MV-4-11 (cell line): Measurements from ENCODE around the gene NUP210L.
"Not testable (repeated sequence)": the region's sequence is repeated elsewhere in the genome, so short reads cannot be mapped to it uniquely, and the experiment has no call there.

Experiments used
- DNase-seq: peaks from one replicate; lab custom pipeline; 2025; lab: John Stamatoyannopoulos, UW

The NUP210L gene

DNA sequence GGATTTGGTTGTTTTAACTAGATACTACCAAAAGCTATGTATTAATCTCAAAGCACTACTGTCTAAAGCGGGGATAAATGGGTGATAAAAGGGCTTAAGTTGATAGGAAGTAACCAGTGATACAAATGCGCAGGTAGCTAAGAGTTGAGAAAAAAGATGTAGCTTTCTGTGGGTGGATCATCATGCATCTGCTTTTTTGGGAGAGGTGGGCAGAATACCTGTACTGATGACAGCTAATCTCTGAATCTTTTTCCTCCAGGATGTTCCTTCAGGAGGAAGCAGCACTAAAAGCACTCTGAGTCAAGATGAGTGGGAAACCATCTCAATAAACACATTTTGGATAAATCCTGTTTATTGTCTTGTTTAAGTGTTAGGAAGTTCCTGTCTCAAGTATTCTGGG lies 163.1 kb downstream of the NUP210L start:
- no peak for DNase-seq

DNA sequence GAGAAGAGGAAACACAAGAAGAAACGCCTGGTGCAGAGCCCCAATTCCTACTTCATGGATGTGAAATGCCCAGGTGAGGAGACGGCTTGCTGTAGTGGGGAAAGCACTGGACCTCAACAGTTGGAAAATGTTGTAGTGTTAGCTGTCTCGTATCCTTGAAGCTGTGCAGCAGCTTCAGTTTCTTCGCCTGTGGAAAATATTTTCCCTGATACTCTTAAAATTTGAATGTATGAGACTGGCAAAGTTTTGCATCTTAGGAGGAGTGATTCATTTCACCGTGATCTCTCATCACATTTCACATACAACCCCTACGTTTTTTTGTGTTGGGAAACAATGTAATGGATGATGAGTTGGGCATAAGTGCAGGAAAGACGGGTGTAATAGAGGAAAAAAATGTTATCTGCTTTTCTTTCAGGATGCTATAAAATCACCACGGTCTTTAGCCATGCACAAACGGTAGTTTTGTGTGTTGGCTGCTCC lies 163.7 kb downstream of the NUP210L start:
- no peak for DNase-seq

DNA sequence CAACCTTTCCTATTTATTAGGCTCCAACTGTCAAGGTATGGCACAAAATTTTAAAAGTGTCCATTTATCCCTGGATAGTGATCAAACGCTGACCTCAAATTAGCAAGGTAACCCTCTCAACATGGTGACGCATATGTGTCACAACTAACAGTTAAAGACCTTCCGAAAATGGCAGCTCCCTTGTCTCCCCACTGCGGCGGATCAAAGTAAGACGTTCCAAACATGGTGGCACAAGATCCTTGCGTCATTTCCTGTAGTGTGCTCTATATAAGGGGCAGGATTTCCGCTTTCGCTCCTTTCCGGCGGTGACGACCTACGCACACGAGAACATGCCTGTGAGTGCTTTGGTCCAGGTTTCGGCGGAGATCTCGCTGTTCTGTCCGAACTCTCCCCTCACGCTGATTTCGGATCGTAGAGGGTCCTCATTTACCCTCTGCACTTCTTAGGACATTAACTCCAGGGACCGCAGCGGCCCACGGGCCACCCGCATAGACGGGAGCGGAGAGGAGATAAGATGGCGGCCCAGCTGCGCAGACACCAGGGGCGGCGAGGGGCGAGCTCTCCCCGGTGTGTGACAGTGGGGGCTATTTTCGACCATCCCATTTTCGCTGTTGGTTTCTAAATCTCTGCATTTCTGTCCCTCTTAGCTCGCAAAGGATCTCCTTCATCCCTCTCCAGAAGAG lies 164.3 kb downstream of the NUP210L start, which contains the start of gene RPS27:
RPS27 (plus strand) TSS at position 295 of the 683 bp plus-strand sequence; CDS start at position 330, 35 bp downstream.
- DNase-seq, result peak; percentile 98

DNA sequence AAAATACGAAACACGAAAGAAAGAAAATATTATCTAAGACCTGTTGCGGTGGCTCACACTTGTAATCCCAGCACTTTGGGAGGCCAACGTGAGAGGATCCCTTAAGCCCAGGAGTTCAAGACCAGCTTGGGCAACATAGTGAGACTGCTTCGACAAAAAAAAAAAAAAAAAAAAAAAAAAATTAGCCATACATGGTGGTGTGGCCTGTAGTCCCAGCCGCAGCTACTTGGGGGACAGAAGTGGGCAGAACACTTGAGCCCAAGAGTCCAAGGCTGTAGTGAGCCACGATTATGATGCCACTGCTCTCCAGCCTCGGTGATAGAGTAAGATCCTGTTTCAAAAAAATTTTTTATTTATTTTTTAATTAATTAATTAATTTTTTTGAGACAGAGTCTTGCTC lies 167.3 kb downstream of the NUP210L start:
- no peak for DNase-seq

DNA sequence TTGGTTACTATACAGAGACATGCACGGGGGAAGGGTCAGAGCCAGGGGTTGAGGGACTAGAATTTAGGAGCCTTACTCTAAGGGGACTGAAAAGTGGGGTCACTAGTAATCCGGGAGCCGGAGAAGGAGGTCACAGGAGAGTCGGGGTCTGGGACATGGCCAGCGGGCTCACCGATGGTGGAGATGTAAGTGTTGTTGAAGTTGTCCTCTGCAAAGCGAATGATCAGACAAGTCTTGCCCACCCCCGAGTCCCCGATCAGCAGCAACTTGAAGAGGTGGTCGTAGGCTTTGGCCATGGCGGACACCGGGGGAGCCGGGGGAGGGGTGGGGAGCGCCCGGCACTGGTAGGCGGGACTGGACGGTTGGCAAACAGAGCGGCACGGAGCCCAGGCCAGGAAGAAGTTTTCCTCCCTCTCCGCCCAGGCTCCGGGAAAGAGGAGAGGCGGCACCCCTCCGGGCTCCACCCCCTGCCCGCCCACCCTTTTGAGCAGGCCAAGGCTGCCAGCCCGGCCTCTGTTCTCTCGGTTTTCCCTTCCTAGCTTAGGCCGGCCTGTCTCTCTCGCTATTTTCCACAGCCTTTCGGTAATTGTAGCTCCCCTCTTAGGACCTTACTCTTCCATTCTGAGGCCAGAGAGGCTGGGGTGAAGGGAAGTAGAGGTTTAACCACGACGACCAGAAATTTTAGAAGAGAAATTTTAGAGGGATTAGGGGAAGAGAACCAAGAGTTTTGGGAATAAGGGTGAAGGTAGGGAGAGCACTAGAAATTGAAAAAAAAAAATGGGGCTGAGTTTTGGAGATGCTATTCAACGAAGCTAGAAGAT lies 168.7 kb downstream of the NUP210L start, which contains the start of gene RAB13:
RAB13 (minus strand) TSS at position 399 of the 821 bp plus-strand sequence; CDS start at position 296, 103 bp downstream.
- DNase-seq, result no peak

DNA sequence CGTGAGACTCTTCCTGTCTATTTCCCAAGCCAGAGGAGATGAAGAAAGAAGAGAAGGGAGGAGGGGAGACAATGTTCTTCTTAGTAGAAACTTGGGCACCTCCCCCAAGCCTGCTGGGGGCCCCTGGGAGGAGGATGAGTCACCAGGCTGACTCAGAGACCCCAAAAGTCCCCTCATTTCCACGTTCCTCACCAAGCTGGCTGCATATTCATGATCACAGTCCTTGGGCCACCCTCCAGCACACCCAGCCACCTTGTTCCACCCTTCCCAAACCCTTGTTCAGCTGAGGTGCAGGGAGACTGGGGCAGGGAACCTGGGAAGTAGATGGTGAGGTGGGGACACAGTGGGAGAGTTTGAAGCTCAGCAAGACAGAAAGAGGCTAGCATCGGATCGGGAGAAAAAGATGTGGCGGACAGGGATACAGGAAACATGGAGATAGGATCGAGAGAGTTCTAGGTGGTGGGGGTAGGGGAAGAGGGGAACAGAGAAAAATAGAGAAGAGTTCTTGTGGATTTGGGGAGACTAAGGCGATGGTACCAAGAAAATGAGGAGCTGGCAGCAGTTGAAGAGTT lies 169.4 kb downstream of the NUP210L start:
- peak; percentile 56 for DNase-seq

DNA sequence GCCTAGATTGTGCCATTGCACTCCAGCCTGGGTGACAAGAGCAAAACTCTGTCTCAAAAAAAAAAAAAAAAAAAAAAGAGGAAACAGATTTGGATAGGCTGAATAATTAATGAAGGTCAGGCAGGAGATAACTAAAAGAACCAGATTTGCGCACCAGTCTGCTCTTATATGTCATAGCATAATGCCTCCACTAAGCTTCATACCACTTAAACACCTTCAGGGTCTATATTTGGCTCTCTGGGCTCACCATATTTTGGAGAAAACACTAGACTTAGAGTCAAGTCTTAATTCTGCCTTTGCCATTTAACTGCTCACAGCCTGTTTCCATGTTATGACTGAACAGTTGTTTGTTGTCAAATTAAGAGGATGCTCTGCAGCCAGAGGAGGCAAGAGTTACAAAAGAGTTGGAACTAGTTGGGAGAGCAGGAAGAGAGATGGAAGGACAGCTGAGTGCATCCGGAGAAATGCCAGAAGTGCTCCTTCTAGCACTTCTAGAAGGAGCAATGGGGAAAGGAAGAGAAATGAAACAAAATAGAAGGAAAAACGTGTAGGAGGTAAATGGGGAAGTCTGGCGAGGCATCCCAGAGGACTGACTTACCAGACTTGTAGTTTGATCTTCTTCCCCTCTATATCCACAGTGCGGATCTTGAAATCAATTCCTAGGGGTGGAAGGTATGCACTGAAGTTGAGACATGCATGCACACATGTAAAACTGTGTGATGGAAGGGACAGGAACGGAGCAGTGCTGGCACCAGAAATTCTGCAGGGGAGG lies 170.6 kb downstream of the NUP210L start:
- no peak for DNase-seq

DNA sequence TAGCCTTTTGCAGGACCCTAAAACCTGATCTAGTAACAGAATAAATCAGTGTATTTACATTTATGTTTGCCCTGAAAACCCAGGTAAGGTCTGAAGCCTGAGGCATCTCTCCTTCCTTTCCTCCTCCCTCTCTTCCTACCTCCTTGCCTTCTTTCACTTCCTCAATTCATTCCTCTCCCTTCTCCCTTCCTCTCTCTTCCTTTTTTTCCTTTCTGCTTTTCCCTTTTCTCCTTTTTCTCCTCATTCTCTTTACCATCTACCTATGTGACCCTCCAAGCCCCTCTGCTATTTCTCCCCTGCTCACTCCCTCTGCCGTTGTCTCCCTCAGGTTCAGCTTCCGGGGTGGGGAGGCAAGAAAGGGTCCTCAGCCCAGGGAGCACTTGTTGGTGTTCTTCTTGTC lies 173.1 kb downstream of the NUP210L start:
- DNase-seq, result not testable (repeated sequence)

DNA sequence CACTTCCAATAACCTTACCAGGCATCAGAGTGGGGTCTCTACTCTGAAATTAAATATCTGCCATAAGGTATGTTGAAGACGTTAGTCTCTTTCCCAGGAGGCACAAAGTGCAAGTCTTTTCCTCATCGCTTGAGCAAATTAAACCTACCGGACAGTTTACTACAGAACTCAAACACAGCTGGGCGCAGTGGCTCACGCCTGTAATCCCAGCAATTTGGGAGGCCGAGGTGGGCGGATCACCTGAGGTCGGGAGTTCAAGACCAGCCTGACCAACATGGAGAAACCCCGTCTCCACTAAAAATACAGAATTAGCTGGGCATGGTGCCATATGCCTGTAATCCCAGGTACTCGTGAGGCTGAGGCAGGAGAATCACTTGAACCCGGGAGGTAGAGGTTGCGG lies 175.8 kb downstream of the NUP210L start:
- not testable (repeated sequence) for DNase-seq

DNA sequence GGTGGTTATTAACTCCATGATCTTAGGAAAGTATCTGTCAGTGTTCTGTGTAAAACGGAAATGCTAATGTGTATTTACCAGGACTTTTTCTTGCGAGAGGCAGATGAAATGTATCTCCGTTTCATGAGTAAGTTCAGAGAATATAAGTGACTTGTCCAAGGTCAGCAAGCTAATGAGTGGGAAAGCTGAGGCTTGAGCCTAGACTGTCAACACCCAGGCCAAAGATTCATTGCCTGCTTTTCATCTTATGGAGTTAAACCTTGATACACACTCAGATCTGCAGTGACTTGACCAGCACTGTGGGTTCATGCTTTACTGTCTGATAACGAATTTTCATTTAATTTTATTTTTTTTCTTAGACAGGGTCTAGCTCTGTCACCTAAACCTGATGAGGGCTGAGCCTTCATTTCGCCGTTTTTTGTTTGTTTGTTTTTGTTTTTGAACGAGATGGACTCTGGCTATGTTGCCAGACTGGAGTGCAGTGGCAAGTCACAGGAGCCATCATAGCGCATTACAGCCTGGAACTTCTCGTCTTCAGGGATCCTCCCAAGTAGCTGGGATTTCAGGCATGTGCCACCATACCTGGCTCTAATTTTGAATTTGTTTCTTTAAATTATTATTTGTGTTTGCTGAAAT lies 176.5 kb downstream of the NUP210L start:
- no peak for DNase-seq

DNA sequence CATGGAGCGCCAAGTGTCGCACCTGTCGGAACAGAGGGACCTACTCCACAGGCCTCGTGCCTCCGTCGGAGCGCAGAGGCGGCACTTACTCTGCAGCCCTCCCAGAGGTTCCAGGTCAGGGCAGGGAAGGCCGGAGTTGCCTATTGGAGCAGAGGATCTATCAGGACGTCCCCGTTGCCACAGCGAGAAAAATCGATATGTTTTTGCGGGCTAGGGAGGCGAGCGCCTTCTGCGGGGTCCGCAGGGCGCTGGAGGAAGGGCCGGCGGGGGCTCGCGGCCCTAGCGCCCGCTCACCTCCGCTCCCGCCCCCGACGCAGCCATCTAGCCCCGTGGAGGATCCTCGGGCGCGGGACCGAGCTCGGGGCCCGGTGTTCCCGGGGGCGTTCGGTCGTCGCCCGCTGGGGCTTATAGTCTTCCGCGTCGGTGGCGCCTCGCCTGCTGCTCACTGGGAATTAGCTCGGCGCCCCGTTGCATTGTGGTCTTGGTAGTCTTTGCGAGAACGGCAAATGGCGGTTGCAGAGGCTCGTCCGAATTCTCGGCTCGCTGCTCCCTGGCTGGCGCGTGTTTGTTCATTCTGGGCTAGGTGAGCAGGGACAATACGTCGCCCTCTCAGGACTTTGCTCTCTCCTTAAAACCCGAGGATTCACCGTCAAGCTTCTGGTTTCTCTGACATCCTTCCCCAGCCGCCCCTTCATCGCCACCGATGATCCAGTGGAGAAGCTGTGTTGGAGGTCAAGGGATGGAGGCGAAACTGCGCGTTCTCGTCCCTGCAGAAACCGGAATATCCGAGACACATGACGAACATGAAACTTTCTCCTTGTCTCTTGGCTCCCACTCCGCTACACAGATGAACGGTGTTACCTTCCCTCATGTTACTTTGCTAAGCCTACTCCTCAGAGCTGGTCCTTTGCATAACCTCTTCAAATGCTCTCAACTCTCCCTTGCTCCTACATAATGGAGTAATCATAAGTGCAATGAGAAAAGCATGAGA lies 177.3 kb downstream of the NUP210L start, which contains the start of gene JTB:
JTB (minus strand) TSS at position 425 of the 991 bp plus-strand sequence; CDS start at position 3, 422 bp downstream.
- peak; percentile 71 for DNase-seq

DNA sequence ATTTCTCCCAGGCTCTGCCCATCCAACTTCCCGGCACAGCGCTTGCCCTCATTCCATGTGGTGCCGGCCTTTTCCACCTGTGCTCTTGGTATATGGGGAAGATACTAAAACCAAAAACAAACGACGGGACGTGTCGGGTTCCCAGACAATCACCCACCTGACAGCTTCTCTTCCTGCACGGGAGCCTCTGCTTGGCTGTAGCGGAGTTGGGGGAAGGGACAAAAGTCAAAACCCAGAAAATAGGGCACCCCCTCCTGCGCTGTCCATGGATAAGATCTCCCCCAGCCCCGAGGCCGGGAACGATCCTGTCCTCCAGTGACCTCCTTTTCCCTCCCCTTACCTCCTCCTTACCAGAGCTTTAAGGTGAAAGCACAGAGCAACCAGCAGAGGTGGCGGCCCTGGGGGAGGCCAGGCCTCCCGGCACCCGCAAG lies 178.0 kb downstream of the NUP210L start:
- DNase-seq, result no peak

DNA sequence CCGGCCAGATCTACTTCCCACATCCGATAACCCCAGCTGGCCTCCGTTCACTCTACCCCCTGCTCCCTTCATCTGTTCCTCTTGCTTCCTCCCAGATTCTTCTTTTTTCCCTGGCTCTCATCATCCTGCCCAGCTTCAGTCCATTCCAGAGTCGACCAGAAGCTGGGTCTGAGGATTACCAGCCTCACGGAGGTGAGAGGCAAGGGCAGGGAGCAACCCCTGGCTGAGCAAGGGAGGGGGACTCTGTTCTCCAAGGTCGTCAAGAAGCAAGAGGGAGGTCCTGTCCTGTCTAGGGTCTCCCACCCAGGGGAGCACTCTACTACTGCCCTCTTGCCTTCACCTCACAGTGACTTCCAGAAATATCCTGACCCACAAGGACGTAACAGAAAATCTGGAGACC lies 181.3 kb downstream of the NUP210L start:
- DNase-seq, result no peak

DNA sequence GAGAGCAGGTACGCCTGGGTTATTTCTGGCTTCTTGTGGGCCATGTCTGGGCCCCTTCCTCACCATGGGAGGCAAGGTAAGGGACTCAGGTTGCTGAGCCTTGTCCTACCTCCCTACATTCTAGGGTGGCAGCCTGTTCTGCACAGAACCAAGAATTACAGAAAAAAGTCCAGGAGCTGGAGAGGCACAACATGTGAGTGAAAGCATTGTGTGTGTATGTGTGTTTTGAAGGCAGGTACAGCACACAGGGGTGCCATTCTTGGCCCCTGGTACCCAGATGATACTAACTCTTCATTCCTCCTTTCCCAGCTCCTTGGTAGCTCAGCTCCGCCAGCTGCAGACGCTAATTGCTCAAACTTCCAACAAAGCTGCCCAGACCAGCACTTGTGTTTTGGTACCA lies 181.8 kb downstream of the NUP210L start:
- no peak for DNase-seq

DNA sequence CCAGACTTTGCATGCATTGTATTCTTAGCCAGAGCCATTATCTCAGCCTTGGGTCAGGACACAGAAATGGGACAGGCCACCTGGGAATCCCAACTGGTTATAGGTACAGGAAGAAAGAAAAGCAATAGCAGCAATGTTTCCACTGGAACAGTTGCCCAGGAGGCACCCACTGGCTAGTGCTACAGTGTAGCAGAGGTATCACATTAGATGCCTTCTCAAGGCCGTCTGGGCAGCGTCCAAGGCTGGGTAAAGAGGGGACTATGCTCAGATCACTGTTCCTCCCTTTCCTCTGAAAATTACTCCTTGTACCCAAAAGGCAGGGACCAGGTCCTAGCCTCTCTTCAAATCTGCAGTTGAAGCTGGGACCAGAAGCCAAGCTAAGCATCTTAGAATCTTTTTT lies 184.5 kb downstream of the NUP210L start:
- DNase-seq, result no peak

DNA sequence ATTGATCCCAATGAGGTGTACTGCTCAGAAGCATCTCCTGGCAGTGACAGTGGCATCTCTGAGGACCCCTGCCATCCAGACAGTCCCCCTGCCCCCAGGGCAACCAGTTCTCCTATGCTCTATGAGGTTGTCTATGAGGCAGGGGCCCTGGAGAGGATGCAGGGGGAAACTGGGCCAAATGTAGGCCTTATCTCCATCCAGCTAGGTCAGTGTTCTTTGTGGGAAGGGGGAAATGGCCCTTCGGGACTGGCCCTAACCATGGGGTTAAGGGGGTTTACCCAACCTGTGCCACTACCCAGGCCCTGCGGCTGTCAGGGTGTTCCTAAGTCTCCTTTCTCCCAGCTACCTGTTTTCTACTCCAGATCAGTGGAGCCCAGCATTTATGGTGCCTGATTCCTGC lies 185.9 kb downstream of the NUP210L start:
- no peak for DNase-seq

DNA sequence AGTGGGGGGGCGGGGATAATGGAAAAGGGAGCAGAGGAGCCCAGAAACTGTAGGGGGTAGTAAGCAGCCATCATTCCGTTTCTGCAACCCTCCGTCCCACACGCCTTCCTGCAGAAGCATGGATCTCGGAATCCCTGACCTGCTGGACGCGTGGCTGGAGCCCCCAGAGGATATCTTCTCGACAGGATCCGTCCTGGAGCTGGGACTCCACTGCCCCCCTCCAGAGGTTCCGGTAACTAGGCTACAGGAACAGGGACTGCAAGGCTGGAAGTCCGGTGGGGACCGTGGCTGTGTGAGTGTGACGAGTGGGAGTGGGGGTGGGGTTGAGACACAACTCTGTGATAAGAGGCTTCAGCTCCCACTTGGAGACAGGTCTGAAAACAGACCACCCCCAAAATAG lies 186.5 kb downstream of the NUP210L start:
- DNase-seq, result no peak

DNA sequence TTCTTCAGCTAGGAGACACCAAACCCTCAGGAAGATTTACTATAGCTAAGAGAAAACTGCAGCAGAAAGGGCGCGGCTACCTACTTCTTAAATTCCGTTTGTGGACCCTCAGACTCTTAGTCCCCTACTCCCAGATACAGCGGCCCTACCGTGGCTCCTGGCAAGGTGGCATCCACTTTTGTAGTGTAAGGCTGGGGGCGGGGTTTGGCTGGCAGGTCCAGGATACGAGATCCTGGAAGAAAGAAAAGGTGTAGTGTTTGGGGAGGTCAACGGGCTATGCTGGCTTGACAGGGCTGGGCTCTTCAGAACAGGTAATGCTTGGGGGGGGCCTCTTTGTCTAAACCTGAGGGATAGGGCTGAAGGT lies 186.9 kb downstream of the NUP210L start:
- no peak for DNase-seq

DNA sequence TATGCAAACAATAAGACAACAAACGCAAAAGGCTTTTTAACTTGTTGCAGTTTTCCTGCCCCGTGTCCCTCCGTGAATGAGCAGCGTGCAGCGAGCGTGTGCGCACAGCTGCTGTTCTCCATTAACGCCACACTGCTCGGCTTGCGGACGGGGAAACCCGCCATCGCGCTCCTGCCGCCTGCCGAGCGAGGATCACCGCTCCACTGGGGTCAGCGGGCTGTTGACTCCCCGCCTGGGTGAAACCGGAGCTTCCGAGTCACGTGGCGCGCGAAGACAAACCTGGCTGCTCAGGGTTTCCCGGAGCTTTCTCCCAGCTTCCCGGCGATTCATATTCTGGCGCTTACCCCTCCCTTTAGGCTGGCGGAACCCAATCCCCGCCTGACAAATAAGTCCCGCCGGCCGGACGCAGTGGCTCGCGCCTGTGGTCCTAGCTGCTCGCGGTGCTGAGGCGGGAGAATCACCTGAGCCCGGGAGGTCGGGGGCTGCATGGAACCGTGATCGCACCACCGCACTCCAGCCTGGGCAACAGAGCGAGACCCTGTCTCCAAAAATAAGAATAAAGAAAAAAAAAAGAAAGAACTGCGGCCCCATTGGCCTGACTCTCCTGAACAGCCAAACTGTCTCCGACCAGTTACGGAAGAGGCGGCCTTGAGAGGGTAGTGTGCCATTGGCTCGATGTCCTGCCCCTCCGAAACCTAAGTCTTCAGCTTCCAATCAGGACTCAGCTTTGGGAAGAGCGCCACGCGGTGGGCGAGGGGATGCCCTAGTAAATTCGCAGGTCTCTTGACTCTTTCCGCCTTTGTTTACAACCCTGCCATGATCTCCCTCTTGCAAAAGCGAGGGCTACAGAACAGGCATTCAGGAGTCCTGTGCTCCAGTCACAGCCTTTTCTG lies 187.5 kb downstream of the NUP210L start, which contains the start of gene CREB3L4:
CREB3L4 (plus strand) TSS at position 796 of the 893 bp plus-strand sequence. CDS start 624 bp downstream, outside the sequence.
- peak; percentile 98 for DNase-seq
